GM12865 (cell line): Measurements from ENCODE around the gene UNC5CL.
A peak's percentile ranks its signal among the peaks of the same experiment; 100 is the strongest.

ENCODE experiments used
- DNase-seq: peaks from one replicate; pipeline ENCODE4 v3.0.0; 2010; ENCODE audit warnings: low read depth
- H3K4me3 ChIP-seq: 2 replicates; pipeline ENCODE4 v1.5.1; 2011; ENCODE audit warnings: mild to moderate bottlenecking, low read depth, low read length, control low read depth
- TF ChIP-seq, protein P1 (sequence below): IDR thresholded peaks from 2 replicates; pipeline ENCODE4 v1.5.1; 2011; ENCODE audit warnings: low read length, control low read depth, low read depth, inconsistent platforms; ENCODE audit not compliant: insufficient read depth; ENCODE audit errors: missing control alignments

Gene UNC5CL

DNA sequence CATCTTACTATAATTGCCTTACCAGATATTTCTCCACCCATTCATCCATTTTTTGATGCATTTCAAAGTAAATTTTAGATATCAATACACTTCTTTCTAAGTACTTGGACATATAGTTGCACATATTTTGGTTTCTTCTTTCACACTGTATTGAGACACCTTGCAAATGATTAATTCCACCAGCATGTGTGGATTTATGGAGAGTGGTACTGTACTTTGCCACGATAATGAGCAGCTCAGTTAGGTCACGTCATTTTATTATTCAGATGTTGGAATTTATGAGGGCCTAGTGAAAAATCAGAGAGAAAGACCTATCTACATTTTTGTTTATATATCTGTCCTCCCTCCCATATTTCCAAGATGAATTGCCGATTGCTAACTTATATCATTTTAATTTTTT, 39.1 kb upstream of the UNC5CL start:
- no peak for DNase-seq
- no peak overlapping the region for H3K4me3 ChIP-seq
- TF ChIP-seq, protein P1, sequence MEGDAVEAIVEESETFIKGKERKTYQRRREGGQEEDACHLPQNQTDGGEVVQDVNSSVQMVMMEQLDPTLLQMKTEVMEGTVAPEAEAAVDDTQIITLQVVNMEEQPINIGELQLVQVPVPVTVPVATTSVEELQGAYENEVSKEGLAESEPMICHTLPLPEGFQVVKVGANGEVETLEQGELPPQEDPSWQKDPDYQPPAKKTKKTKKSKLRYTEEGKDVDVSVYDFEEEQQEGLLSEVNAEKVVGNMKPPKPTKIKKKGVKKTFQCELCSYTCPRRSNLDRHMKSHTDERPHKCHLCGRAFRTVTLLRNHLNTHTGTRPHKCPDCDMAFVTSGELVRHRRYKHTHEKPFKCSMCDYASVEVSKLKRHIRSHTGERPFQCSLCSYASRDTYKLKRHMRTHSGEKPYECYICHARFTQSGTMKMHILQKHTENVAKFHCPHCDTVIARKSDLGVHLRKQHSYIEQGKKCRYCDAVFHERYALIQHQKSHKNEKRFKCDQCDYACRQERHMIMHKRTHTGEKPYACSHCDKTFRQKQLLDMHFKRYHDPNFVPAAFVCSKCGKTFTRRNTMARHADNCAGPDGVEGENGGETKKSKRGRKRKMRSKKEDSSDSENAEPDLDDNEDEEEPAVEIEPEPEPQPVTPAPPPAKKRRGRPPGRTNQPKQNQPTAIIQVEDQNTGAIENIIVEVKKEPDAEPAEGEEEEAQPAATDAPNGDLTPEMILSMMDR, result no peak

DNA sequence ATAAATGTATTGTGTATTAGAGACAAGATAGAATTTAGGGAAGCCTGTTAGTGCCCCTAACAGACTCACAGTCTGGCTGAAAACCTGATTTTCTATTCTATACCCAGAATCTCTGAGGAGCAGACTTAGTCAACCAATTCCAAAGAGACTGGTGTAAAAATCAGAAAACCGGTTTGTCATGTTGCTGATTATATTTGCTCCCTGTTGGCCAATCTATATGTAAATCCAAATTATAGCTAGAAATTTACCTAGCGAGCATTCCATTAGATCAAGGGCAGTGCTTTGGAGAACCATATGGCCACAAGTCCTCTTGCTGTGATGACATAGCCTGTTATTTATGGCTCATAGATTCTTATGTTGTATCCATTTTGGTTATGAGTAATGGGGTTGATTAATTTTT, 38.5 kb upstream of the UNC5CL start:
- TF ChIP-seq, protein P1, result no peak
- H3K4me3 ChIP-seq, result no peak overlapping the region
- DNase-seq, result no peak

GRCh38 chr6:41075651-41076626, 36.9 kb upstream of the UNC5CL start:
- no peak for DNase-seq
- H3K4me3 ChIP-seq, result peak overlapping the region; percentile 99; the same call in 1 of the 2 replicates
- TF ChIP-seq, protein P1, result no peak

DNA sequence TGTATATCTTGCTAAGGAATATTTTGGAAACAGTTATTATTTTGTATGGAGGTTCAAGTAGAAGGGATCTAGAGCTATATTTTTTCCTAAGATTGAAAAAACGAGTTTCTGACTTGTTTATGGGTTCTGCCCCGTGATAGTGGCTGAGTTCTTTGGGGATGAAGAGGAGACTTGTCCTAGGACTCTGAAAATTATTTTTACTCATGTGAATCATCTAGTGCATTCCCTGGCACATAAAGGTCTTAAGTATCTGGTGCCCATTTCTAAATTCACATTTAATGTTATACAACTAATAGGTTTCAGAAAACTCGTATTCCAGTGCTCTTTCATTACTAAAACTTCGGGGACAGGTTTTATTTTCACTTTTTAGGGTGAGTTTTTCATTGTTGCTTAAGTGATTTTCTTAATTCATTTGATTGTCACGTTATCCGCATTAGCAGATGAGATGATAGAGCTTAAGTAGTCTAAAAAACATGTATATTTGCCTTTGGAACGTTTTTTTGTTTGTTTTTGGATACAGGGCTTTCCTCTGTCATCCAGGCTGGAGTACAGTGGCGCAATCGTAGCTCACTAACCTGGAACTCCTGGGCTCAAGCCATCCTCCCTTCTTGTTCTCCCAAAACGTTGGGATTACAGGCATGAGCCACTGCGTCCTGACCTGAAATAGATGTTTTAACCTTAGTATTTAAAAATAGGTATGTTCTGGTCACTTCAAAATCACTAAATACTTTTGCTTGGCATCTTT, 35.8 kb upstream of the UNC5CL start:
- peak overlapping the region; percentile 99 for H3K4me3 ChIP-seq

GRCh38 chr6:41073968-41074691, 35.1 kb upstream of the UNC5CL start:
- DNase-seq, result peak; percentile 38
- TF ChIP-seq, protein P1, result no peak
- peak overlapping the region; percentile 99 for H3K4me3 ChIP-seq

More for the DNA sequence above, 35.8 kb upstream of the UNC5CL start:
- TF ChIP-seq, protein P1, result no peak
- DNase-seq, result no peak

DNA sequence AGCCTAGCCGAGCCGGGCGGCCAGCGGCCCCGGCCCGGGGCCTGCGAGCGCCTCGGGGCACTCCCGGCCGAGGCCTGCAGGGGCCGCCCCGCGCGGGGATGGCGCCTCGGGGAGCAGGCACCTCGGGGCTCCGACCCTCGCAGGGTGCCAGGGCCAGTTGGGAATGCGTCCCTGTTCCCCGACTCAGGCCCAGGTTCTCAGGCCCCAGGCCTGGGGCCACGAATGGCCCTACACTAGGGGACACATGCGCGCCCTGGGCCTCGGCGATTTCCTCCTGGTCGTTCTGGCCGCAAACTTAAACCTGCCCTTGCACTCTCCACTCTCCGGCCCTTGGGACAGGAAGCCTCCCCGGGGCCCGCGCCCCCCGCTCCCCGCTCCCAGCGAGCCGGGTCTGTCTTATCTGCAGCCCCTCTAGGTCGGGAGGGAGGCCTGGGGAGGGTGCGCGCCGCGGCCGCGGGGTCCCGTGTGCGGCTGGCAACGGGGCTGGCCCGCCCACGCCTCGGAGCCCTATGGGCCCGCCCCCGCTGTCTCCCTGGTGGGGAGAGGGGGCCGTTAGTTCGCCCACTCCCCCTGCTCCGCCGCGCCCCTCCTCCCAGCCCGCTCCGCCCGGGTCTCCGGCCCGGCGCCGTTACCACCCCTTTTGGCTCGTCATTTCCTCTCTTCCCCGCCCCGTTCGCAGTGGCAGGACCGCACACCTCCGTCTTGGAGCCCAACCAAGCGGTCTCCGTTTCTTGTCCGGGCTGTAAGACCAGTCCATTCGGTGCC, 34.4 kb upstream of the UNC5CL start:
- peak overlapping the region; percentile 99 for H3K4me3 ChIP-seq
- TF ChIP-seq, protein P1, result peak; percentile 22
- peak; percentile 90 for DNase-seq
